Hematopoietic multipotent progenitor cell treated with erythropoietin and hydrocortisone succinate and interleukin-3 and kit ligand, for 4 days (in vitro differentiated cells): ENCODE results near the gene GCK.
"Not testable (repeated sequence)": the region's sequence is repeated elsewhere in the genome, so short reads cannot be mapped to it uniquely, and the experiment has no call there.

Experiments used
- DNase-seq: peaks from one replicate; pipeline ENCODE4 v3.0.0-alpha.2; 2015

The GCK gene

GRCh38 chr7:44139311-44140010, 49.8 kb downstream of the GCK start:
- no peak for DNase-seq

- DNase-seq, result no peak
Observed at GRCh38 chr7:44138698-44139097, 50.5 kb downstream of the GCK start.

GRCh38 chr7:44136731-44137130, 52.5 kb downstream of the GCK start:
- DNase-seq, result no peak

GRCh38 chr7:44134943-44135628, 54.2 kb downstream of the GCK start:
- no peak for DNase-seq

- DNase-seq, result no peak
Observed at GRCh38 chr7:44133295-44133694, 55.9 kb downstream of the GCK start.

GRCh38 chr7:44132039-44132438, 57.2 kb downstream of the GCK start:
- no peak for DNase-seq

GRCh38 chr7:44131173-44132029, 57.8 kb downstream of the GCK start:
- DNase-seq, result peak; percentile 44

- DNase-seq, result no peak
Observed at GRCh38 chr7:44128721-44129582, 60.3 kb downstream of the GCK start.

- no peak for DNase-seq
Observed at GRCh38 chr7:44127161-44127560, 62.1 kb downstream of the GCK start.

GRCh38 chr7:44126574-44126973, 62.7 kb downstream of the GCK start:
- not testable (repeated sequence) for DNase-seq

GRCh38 chr7:44124822-44125202, 64.4 kb downstream of the GCK start:
- no peak for DNase-seq

- DNase-seq, result peak; percentile 99
Observed at GRCh38 chr7:44123190-44124003, 65.8 kb downstream of the GCK start, which contains the start of gene POLD2. Gene POLD2, minus strand, starts transcription at chr7:44123548. Its CDS starts 1,495 bp downstream, at chr7:44122053.

GRCh38 chr7:44122529-44122928, 66.7 kb downstream of the GCK start:
- no peak for DNase-seq

- DNase-seq, result no peak
Observed at GRCh38 chr7:44121761-44122420, 67.3 kb downstream of the GCK start.

- DNase-seq, result no peak
Observed at GRCh38 chr7:44120395-44120794, 68.8 kb downstream of the GCK start.

GRCh38 chr7:44119829-44120380, 69.3 kb downstream of the GCK start:
- DNase-seq, result no peak

- DNase-seq, result no peak
Observed at GRCh38 chr7:44117801-44118429, 71.3 kb downstream of the GCK start.

GRCh38 chr7:44116789-44117666, 72.2 kb downstream of the GCK start:
- DNase-seq, result no peak

- no peak for DNase-seq
Observed at GRCh38 chr7:44116087-44116788, 73.0 kb downstream of the GCK start.
